GM18499 (cell line): ENCODE measurements around the gene DIP2C.
"Not testable (repeated sequence)": the region's sequence is repeated elsewhere in the genome, so short reads cannot be mapped to it uniquely, and the experiment has no call there.

Experiments
- ATAC-seq: cut with Tn5 transposase; IDR thresholded peaks from one replicate; pipeline ENCODE4 v1.9.1; 2021; ENCODE audit warnings: moderate number of reproducible peaks; ENCODE audit not compliant: insufficient read depth, unreplicated experiment

Gene DIP2C

DNA sequence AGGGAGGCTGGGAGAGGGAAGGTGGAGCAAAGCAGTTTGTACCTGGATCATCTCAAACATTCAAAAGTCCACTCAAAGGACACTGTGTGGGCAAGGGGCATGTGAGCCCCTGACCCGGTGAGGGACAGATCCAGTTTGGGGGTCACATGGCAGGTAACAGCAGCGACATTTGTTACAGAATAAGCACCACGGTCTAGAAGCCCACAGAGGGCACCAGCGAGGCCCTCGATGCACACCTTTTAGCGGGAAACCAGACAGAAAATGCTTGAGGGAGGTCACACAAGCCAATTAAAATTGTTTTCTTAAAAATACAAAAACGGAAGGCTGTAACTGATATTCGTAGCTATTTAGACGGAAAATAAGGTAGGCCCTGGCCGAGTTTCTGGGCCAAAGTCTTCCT lies 409.8 kb downstream of the DIP2C start:
- no peak for ATAC-seq

DNA sequence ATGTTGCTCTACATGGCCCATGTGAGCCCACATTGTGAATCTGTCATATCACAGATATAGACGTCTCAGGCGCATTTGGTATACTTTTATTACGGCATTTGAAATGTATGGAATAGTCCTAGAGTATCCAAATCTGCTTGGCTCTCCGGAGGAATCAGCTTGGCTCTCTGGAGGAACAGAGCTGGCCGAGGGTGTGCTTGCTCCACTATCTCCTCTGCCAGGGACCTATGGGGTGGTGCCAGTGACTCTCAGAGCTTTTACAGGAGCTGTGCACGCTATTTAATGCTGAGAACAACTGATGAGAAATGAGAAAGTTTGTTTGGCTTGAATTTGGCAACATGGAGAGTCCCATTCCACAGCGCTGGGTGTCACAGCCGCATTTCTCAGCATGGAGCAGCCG lies 410.2 kb downstream of the DIP2C start:
- ATAC-seq: no peak

- ATAC-seq: no peak
Measured at GRCh38 chr10:278707-279106, 410.8 kb downstream of the DIP2C start.

DNA sequence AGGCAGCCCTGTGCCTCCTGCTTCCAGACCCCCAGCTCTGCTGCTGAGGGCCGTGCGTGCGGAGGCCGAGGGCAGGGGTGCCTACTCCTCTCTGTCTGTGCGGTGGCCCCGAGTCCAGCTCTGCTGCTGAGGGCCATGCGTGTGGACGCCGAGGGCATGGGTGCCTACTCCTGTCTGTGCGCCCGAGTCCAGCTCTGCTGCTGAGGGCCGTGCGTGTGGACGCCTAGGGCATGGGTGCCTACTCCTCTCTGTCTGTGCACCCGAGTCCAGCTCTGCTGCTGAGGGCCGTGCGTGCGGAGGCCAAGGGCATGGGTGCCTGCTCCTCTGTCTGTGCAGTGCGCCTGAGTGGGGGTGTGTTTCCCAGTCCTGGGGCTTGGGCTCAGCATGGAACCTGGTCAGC lies 411.5 kb downstream of the DIP2C start:
- ATAC-seq: no peak

DNA sequence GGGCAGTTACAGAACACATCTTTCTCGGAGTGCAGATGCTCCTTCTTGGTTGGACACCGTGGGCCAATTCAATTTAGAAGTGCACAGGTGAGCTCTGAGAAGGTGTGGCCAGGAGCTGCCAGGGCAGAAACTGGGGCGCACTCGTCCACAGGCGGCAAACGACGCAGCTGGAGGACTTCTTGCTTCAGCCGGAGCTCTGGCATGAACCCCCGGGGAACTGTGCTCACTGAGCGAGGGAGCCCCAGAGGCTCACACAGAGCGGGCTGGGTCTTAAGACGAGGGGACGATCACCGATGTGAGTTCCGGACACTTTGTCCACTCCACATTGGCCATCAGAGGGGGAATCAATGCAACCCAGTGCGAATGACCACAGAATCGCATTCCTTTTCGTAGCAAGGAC lies 413.8 kb downstream of the DIP2C start:
- no peak for ATAC-seq

- no peak for ATAC-seq
Measured at GRCh38 chr10:274866-275265, 414.6 kb downstream of the DIP2C start.

- no peak for ATAC-seq
Measured at GRCh38 chr10:273088-273487, 416.4 kb downstream of the DIP2C start.

- no peak for ATAC-seq
Measured at GRCh38 chr10:271722-272121, 417.7 kb downstream of the DIP2C start.

DNA sequence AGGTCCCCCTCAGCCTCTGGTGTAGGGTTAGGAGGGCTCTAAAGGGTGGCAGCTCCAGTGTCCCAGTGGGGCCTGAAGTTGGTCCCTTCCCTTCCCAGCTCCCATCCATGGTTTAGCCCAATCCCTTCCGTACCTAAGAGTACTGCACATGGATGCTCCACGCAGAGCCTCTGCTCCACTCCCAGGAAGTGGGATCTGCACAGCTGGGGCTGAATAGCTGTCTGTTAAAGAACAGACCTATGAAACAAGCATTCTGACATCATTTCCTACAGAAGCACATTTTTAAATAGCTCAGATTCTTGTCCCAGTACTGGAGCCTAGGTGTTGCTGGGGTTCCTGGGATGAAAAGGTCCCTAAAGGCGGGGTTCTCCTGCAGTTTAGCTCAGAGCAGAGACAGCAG lies 418.3 kb downstream of the DIP2C start:
- ATAC-seq: no peak

GRCh38 chr10:269440-270074 lies 419.9 kb downstream of the DIP2C start:
- ATAC-seq: no peak

- no peak for ATAC-seq
Measured at GRCh38 chr10:267705-268104, 421.8 kb downstream of the DIP2C start.

DNA sequence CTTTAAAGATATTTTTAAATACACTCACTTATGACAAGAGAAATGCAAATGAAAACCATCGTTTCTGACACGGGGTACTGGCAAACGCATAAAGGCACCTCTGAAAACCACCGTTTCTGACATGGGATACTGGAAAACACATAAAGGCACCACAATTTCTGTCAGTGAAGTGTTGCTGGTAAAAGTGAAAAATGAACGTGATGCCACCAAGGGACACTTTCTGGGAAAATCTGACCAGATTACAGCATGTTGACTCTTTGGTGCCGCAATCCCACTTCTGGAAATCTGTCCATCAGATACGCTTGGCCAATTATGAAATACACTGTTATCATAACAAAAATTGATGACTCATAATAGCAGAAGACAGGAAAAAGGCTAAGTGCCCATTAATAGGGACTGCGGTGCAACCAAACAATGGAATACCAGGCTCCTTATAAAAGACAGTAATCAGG lies 422.5 kb downstream of the DIP2C start:
- no peak for ATAC-seq

DNA sequence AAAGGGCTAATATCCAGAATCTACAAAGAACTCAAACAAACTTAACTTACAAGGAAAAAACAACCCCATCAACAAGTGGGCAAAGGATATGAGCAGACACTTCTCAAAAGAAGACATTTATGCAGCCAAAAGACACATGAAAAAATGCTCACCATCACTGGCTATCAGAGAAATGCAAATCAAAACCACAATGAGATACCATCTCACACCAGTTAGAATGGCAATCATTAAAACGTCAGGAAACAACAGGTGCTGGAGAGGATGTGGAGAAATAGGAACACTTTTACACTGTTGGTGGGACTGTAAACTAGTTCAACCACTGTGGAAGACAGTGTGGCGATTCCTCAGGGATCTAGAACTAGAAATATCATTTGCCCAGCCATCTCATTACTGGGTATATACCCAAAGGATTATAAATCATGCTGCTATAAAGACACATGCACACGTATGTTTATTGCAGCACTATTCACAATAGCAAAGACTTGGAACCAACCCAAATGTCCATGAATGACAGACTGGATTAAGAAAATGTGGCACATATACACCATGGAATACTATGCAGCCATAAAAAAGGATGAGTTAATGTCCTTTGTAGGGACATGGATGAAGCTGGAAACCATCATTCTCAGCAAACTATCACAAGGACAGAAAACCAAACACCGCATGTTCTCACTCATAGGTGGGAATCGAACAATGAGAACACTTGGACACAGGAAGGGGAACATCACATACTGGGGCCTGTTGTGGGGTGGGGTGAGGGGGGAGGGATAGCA lies 423.5 kb downstream of the DIP2C start:
- ATAC-seq: not testable (repeated sequence)

DNA sequence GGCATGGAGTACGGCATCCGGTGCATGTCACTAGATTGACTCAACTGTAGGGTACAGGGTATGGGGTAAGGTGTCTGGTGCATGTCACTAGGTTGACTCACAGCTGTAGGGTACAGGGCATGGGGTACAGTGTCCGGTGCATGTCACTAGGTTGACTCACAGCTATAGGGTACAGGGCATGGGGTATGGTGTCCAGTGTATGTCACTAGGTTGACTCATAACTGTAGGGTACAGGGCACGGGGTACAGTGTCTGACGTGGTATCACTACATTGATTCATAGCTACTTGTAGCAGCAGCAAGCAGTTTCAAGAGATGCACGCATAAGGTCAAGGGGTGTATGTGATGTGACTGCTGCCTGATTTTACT lies 424.4 kb downstream of the DIP2C start:
- not testable (repeated sequence) for ATAC-seq

DNA sequence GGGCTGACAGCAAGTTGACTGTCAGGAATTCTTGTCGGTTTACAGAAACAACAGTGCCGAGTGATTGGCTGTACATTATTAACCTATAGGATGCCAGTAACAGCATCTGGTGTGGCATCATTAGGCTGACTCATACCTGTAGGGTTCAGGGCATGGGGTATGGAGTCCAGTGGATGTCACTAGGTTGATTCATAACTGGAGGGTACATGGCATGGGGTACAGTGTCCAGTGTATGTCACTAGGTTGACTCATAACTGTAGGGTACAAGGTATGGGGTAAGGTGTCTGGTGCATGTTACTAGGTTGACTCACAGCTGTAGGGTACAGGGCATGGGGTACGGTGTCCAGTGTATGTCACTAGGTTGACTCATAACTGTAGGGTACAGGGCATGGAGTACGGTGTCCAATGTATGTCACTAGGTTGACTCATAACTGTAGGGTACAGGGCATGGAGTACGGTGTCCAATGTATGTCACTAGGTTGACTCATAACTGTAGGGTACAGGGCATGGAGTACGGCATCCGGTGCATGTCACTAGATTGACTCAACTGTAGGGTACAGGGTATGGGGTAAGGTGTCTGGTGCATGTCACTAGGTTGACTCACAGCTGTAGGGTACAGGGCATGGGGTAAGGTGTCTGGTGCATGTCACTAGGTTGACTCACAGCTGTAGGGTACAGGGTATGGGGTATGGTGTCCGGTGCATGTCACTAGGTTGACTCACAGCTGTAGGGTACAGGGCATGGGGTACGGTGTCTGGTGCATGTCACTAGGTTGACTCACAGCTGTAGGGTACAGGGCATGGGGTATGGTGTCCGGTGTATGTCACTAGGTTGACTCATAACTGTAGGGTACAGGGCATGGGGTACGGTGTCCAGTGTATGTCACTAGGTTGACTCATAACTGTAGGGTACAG lies 425.1 kb downstream of the DIP2C start:
- not testable (repeated sequence) for ATAC-seq

DNA sequence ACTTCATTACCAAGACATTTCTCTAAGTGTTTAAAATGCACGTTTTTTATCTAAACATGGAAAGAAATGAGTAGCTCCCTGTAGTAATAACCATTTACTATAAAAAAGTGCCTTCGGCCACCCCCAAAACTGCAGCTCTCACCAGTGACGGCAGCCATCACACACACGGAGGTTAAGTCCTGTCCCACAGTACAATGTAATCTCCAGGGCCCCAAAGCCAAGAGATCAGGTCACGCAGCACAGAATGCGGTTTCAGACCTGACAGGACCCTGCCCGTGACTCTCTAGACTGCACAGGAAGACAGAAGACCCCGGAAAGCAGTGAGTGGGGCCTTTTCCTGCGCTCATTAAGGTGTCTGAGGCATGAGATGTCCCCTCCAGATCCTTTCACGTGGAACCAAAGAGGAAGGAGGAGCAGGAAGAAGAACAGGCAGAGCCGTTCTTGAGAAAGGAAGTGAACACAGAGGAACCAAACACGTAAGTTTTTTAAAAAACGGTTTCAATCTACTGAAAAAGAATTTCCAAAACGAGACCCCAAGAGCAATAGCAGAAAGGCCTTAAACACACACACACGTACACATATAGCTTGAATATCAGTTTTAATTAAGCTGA lies 428.5 kb downstream of the DIP2C start:
- ATAC-seq: no peak

DNA sequence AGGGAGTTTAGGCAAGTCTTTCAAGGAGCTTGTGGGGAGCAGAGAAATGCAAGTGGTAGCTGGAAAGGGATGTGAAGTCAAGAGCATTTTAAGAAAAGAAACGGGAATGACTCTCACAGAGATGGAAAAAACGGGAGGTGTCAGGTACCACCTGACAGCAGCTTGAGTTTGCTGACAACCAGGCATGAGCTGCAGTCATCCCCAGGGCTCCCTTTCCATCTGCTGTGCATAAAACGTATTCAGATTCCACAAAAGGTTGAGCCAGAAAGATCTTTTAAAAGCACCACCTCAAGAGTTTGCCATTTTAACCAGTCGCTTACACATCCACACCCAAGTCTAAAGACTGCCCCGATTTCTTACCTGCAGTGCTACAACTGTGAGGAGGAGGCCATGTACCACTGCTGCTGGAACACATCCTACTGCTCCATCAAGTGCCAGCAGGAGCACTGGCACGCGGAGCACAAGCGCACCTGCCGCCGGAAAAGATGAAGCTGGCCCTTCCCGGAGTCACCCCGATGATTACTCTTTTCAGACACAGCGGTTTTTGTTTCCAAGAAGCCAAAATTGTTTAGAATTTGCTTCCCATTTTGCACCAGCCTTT lies 437.4 kb downstream of the DIP2C start:
- no peak for ATAC-seq

- no peak for ATAC-seq
Measured at GRCh38 chr10:248307-248706, 441.2 kb downstream of the DIP2C start.

- no peak for ATAC-seq
Measured at GRCh38 chr10:247480-247879, 442.0 kb downstream of the DIP2C start.

GRCh38 chr10:246431-246830 lies 443.0 kb downstream of the DIP2C start:
- ATAC-seq: no peak
